ACC112 (cell line): ENCODE results near the gene ZNF146.
"Not testable (repeated sequence)": the region's sequence is repeated elsewhere in the genome, so short reads cannot be mapped to it uniquely, and the experiment has no call there.

Experiments
- H2AFZ ChIP-seq: fragments of 200-600 bp; sonication (generic); one replicate; pipeline ENCODE4 v1.6.0; 2017; ENCODE audit warnings: antibody characterized with exemption, low read length; ENCODE audit not compliant: unreplicated experiment
- H3K27ac ChIP-seq: fragments of 200-600 bp; sonication (generic); 2 replicates; pipeline ENCODE4 v1.5.1; 2014; ENCODE audit warnings: low read depth, mild to moderate bottlenecking, antibody characterized with exemption, low read length, moderate library complexity
- H3K27me3 ChIP-seq: fragments of 200-600 bp; sonication (generic); 2 replicates; pipeline ENCODE4 v1.6.1; 2014; ENCODE audit warnings: mild to moderate bottlenecking, antibody characterized with exemption, low read length, moderate library complexity, mixed read lengths; ENCODE audit not compliant: insufficient read depth
- H3K36me3 ChIP-seq: fragments of 200-600 bp; sonication (generic); 2 replicates; pipeline ENCODE4 v1.6.1; 2016; ENCODE audit warnings: mild to moderate bottlenecking, antibody characterized with exemption, low read length, moderate library complexity, mixed read lengths; ENCODE audit not compliant: insufficient read depth
- H3K4me1 ChIP-seq: fragments of 200-600 bp; sonication (generic); one replicate; pipeline ENCODE4 v1.6.1; 2016; ENCODE audit warnings: low read length, mixed read lengths; ENCODE audit not compliant: insufficient read depth, unreplicated experiment, control insufficient read depth
- H3K4me3 ChIP-seq: fragments of 200-600 bp; sonication (generic); 2 replicates; pipeline ENCODE4 v1.5.1; 2014; ENCODE audit warnings: mild to moderate bottlenecking, low read depth, low read length
- H3K79me2 ChIP-seq: fragments of 200-600 bp; sonication (generic); one replicate; pipeline ENCODE4 v1.6.0; 2016; ENCODE audit warnings: low read length; ENCODE audit not compliant: control insufficient read depth, unreplicated experiment, insufficient read depth

Gene ZNF146

DNA sequence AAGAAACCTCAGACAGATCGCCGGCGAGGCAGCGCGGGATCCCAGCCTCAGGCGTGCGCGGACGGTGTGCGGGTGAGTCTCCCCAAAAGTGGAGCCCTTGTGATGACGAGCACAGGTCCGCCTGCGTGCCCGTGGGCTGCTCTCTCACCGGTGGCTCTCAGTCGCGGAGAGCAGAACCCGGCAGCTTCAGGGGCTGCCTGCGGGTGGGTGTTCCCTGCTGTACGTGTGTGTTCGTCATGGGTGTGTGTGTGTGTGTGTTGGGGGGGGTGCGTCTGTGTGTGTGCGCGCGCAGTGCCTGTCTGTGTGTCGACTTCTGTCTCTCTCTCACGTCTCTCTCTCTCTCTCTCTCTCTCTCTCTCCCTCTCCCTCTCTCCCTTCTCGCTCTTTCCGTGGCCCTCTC lies 54.4 kb downstream of the ZNF146 start:
- not testable (repeated sequence) for H3K4me3 ChIP-seq, H3K27ac ChIP-seq, H3K27me3 ChIP-seq

More for the DNA sequence above, 54.4 kb downstream of the ZNF146 start:
- not testable (repeated sequence) for H3K36me3 ChIP-seq, H2AFZ ChIP-seq, H3K79me2 ChIP-seq, H3K4me1 ChIP-seq
